ENCODE data around the gene SLC9A6.

DNA sequence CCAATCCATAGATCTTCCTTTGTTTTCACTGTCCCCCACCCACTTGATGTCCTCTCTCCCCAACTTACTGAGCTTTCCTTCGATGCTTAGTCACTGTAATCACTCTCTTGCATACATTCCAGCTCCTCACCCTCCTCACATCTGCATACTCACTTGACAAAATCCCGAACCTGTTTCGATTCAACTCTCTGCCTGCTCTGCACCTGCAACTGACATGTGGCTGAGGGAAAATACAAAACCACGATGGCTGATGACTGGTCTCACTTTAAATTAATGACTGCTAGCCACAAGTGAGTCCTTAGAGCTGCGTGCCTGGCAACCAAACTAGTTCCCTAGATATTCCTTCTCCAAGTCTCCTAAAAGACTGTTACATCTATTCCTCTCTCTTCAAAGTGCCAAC, 91.7 kb downstream of the SLC9A6 start:
- TF ChIP-seq, protein P1, sequence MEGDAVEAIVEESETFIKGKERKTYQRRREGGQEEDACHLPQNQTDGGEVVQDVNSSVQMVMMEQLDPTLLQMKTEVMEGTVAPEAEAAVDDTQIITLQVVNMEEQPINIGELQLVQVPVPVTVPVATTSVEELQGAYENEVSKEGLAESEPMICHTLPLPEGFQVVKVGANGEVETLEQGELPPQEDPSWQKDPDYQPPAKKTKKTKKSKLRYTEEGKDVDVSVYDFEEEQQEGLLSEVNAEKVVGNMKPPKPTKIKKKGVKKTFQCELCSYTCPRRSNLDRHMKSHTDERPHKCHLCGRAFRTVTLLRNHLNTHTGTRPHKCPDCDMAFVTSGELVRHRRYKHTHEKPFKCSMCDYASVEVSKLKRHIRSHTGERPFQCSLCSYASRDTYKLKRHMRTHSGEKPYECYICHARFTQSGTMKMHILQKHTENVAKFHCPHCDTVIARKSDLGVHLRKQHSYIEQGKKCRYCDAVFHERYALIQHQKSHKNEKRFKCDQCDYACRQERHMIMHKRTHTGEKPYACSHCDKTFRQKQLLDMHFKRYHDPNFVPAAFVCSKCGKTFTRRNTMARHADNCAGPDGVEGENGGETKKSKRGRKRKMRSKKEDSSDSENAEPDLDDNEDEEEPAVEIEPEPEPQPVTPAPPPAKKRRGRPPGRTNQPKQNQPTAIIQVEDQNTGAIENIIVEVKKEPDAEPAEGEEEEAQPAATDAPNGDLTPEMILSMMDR (IDR thresholded peaks at IDR 0.05; ENCODE audit: low read depth, low read length) = no peak
- no peak for TF ChIP-seq EZH2phosphoT487 (IDR thresholded peaks at IDR 0.05; ENCODE audit: low read depth)
